ENCODE results near the gene SLC25A11.

Gene SLC25A11

DNA sequence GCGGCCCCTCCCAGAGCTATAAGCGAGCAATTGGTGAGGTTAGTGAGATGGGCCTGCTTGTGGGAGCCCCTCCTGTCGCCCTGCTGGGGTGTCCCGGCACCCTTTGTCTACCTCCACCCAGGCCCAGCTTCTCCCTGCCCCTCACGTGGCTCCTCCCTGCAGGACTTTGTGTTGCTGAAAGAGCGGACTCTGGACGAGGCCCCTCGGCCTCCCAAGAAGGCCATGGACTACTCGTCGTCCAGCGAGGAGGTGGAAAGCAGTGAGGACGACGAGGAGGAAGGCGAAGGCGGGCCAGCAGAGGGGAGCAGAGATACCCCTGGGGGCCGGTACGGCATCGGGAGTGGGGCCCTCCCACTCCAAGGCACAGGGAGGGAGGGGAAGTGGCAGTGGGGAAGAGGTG lies 46.6 kb downstream of the SLC25A11 start:
- DNase-seq, result no peak

DNA sequence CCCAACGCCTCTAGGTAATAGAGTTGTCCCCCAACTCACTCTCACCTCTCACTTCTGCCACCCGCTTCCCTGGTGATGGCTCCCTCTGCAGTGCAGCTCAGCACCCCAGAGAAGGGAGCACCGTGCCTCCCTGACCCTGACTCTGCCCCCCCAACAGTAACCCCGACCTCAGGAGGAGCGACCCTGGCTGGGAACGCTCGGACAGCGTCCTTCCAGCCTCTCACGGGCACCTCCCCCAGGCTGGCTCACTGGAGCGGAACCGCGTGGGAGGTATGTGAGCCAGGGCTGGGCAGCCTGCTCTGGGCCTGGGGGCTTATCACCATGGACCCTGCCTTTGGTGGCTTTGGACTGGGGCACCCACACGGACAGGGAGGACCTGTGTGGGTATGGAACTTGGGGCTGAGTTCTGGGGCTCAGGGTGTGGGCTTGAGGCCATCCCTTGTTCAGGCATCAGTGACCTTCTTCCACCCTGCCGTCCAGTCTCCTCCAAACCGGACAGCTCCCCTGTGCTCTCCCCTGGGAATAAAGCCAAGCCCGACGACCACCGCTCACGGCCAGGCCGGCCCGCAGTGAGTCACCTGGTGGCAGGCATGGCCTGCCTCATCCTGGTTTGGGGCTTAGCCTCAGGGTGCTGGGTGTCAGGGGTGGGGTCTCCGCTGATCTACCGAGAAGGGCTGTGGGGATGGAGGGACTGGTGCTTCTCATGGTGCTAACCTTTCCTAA lies 47.2 kb downstream of the SLC25A11 start:
- DNase-seq, result no peak

DNA sequence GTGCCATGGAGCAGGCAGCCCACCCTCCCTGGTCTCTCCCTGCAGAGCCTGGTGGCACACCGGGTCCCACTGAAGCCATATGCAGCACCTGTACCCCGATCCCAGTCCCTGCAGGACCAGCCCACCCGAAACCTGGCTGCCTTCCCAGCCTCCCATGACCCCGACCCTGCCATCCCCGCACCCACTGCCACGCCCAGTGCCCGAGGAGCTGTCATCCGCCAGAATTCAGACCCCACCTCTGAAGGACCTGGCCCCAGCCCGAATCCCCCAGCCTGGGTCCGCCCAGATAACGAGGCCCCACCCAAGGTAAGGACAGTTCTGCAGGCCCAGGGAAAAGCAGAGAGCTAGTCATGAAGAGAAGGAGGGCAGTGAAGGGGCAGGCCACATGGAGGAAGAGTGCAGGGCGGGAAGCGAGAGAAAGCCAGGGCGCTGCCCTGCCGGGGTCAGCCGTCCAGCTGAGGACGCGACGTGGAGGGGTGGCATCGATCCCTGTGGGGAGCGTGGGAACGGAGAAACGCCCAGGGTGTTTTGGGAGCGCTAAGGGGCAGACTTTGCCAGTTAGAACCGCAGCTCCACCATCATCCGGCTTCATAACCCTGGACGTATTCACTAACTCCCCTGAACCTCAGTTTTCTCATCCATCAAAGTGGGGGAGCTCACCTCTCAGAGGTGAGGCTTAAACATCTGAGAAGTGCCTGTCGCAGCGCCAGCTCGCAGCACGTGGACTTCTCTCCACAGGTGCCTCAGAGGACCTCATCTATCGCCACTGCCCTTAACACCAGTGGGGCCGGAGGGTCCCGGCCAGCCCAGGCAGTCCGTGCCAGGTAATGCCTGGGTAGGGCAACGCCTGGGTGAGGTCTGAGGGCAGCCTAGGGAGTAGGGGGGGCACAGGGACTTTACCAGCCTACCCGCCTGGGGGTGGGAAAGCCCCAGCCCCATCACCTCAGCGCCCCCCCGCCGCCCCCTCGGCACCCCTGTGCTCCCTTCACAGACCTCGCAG lies 48.1 kb downstream of the SLC25A11 start:
- DNase-seq, result no peak

DNA sequence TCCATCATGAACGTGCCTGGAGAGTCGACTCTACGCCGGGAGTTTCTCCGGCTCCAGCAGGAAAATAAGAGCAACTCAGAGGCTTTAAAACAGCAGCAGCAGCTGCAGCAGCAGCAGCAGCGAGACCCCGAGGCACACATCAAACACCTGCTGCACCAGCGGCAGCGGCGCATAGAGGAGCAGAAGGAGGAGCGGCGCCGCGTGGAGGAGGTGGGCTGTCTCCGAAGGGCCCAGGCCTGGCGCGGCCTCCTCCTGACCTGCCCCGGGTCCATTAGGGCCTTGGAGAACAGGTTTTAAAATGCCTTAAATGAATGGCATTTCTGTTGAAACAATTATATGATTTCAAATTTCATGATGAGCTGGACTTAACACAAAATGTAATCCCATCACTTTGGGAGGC lies 52.3 kb downstream of the SLC25A11 start:
- DNase-seq, result no peak
